Stimulated activated CD4-positive, alpha-beta T cell treated with anti-CD3 and anti-CD28 coated beads, Interleukin-15, amount 100 ng/mL, for 1 hour (primary cell): ENCODE measurements around the gene BHMT2.

ENCODE experiments used
- DNase-seq, 2 donors: peaks; one replicate each; pipeline ENCODE4 v3.0.0-alpha.2; 2020; ENCODE audit warnings: low read depth in 1 of 2, low spot score in 1 of 2

The BHMT2 gene

DNA sequence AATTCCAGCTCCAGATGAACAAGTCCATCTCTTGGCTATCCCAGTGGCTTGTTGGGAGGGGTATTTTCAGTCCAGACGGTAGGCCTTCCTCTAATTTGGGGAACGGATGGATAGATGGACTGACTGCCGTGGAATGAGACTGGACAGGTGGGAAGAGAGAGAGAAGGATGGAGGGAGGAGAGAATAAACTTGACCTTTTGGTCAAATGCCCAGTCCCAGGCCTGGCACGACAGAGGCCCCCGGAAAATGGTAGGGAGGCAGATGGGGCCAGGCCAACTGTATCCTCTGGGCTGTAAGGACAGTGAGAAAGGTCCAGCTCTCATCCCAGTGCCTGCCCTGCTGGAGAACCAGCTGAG is 43.1 kb downstream of the BHMT2 start:
- no peak for DNase-seq

DNA sequence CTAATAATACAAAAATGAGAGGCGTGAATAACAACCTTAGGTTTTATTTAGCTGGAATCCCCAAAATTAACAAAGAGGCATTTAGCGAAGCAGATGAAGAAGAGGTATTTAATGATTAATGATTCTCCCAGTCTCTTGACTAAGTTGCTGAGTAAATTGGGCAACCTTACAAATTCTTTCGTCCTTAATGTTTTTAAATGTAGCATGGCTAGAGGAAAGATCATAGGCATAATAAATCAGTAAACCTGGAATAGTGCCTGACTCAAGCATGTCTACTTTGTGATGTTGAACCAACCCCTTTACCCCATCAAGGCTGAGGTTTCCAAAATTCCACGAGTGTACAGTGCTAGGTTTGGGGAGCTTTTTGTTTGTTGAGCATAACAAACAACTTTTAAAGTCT is 49.9 kb downstream of the BHMT2 start:
- DNase-seq: no peak

DNA sequence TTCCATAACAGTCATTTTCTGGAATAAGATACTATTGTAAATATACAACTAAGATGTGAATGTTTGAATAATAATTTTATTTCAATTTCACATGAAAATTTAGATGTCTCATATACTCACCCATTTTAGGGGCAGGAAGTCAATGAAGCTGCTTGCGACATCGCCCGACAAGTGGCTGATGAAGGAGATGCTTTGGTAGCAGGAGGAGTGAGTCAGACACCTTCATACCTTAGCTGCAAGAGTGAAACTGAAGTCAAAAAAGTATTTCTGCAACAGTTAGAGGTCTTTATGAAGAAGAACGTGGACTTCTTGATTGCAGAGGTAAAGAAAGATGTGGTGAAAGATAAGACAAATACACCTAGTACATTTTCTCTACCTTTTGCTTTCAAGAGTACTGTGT is 50.7 kb downstream of the BHMT2 start:
- DNase-seq: no peak

DNA sequence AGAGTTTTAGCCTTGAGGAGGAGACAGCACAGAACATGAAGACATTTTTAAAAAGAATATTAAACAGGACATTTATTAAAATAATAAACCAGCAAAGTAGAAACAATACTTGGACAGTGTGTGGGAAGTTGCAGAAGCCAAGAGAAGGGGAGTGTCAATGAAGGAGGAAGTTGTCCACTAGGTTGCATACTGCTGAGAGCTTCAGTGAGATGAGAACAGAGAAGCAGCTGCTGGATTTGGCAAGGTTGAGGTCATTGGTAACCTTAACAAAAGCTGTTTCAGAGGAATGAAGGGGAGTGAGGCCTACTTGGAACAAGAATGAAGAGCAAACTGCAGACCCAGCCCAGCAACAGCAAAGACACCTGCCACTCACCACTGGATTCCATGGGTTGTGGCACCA is 53.4 kb downstream of the BHMT2 start:
- no peak for DNase-seq

DNA sequence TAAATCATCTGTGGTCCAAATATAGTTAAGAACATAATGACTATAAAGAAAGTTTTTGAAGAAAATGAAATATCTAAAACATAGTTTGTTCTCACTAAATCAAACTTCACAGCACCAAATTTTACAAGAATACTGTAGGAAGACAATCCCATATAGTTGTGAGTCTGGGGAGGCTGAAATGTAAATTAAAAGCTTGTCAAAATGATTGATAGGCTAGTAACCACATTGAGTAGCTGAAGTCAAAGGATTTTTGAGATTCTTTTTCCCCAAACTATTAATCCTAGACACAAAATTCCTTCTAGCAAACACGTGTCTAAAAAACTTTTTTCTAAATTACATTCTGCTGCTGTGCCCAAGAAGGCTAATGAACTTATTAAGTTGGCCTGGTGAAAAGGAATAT is 55.0 kb downstream of the BHMT2 start:
- DNase-seq: no peak

DNA sequence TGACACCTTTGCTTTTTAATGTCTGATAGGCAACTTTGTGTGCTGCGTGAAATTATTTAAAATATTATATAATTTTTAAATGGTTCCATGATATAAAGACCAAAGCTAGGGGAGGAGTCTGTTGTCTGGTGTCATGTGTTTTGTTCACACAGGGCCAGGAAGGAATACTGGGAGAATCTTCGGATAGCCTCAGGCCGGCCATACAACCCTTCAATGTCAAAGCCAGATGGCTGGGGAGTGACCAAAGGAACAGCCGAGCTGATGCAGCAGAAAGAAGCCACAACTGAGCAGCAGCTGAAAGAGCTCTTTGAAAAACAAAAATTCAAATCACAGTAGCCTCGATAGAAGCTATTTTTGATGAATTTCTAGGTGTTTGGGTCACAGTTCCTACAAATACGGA is 61.2 kb downstream of the BHMT2 start:
- no peak for DNase-seq

DNA sequence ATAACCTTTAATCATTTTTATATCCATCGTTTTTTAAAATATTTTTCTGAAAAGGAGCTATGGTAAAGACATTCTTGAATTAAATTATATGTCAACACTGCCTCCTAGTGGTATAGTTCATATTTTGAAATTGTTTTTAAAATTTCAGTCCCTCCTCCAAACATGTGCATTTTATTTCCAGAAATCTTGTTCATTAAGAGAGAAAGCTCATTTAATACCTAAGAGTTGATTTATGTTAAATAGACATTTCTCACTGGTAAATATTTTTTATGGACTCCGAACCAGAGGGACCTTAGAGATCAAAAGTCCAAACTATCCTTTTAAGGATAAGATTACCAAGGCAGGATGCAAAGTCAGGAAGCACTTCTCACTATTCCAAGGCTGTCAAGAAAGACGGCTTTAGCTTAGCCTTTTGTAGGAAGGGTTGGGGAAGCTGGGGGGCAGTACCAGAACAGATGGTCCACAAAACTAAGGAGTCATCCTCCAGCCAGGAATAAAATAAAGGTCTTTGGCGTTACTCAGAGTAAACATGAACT is 63.6 kb downstream of the BHMT2 start:
- no peak for DNase-seq

DNA sequence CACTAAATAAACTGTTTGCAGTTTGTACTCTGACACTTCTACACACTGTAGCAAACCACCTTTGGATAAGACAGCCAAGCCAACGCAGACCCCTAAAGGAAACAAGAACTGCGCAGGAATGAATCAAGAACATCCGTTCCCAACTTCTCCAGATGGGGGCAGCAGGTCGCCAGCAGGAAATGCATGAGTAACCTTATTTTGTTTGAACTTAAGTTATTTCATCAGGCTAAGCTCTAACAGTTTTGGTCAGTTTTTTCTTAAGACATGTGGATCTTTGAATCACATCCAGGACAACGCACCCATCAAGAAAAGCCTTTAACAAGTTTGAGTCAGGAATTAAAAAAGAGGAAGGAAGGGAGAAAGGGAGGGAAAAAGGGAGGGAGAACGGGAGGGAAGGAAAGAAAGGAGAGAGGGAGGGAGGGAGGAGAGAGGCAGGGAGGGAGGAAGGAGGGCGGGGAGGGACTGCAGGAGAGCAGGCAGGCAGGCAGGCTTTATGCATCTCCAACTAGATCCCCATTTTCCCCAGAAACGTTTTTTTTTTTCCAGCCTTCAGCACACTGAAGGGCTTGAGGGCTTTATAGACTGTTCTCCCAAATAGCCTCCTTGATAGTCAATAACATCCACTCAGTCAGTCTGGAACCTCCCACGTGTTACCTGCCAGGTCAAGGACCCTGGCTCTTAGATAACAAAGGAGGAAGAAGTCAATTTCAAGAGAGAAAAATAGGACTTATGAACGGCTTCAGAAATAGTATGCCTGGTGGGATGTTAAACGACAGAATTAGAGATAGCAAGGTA is 64.3 kb downstream of the BHMT2 start:
- DNase-seq: peak; percentile 7 to 41

DNA sequence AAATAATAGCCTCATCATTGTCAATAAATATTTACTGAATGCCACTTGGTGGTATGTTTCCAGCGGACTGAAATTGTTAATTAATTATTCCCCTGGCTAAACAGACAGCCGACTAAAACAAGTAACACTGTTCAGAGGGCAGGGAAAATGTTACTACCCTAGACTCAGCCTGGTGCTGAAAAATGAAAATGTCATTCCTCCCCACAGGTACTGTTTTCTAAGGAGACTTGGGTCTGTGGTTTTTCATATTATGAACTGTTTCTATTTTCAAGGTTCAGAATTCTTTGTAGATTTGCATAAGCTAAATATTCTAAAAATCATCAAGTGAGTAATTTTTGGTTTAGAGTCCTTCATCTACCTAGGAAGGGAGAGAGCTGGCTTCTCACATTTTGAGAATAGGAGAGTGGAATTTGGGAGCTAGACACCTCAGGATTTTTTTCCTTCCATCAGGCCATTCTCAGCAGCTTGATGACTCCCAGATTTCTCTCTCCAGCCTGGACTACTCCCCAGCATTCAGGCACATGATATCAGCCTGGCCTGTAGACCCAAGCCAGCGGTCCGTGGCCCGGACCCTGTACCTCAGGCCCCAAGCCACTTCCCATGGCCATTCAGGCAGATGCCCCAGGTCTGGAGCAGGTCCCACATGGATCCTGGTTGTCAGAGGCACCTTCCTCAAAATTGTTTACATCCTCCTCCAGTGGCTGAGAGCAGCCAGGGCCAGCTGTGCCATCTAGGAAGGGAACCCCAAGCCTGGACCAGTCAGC is 66.4 kb downstream of the BHMT2 start:
- no peak for DNase-seq

DNA sequence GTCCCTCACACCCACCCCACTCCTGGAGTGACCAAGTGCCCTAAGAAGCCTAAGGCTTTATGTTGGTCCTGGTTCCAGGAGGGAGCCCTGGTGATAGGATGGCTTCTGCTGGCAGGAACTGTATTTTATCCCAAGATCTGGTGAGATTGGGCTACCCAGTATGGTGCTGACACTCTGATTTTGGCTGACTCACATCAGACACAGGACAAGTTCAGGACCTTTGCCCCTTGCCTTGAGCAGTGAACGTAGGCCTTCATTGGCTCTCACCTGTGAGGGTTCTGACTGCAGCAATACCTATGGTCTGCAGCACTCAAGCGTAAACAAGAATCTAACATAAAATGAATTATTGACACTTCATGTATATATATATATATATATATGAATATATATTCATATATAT is 67.1 kb downstream of the BHMT2 start:
- DNase-seq: no peak
